WTC11 (cell line): ENCODE data around the gene CRLF1. TPM values are rescaled to one million over a fixed set of nuclear protein-coding genes. Genes with fewer than 3 reads are reported as not detected.

Experiments
- ATF1 ChIP-seq: sonication (generic); formaldehyde crosslinking; IDR thresholded peaks from 2 replicates; pipeline ENCODE4 v1.8.1; 2023; ENCODE audit warnings: mild to moderate bottlenecking, moderate library complexity, missing genetic modification reagents
- EMX1 ChIP-seq: fragments of 250-450 bp; sonication (Bioruptor Pico); IDR thresholded peaks from 2 replicates; pipeline ENCODE4 v1.8.0; 2021; ENCODE audit warnings: mild to moderate bottlenecking
- ETV6 ChIP-seq: sonication (generic); formaldehyde crosslinking; IDR thresholded peaks from 2 replicates; pipeline ENCODE4 v1.8.1; 2022; ENCODE audit warnings: mild to moderate bottlenecking, missing genetic modification reagents
- GRHL2 ChIP-seq: fragments of 250-450 bp; sonication (Bioruptor Pico); IDR thresholded peaks from 2 replicates; pipeline ENCODE4 v1.8.0; 2022; ENCODE audit warnings: mild to moderate bottlenecking, moderate library complexity; ENCODE audit not compliant: insufficient replicate concordance, severe bottlenecking
- JUN ChIP-seq: sonication (generic); formaldehyde crosslinking; IDR thresholded peaks from 2 replicates; pipeline ENCODE4 v1.8.0; 2023; ENCODE audit warnings: mild to moderate bottlenecking, missing genetic modification reagents
- MYBL2 ChIP-seq: sonication (generic); formaldehyde crosslinking; IDR thresholded peaks from 2 replicates; pipeline ENCODE4 v1.8.1; 2023; ENCODE audit warnings: mild to moderate bottlenecking, moderate library complexity, missing genetic modification reagents
- RELA ChIP-seq: sonication (generic); formaldehyde crosslinking; IDR thresholded peaks from 2 replicates; pipeline ENCODE4 v1.8.1; 2022; ENCODE audit warnings: missing genetic modification reagents, mild to moderate bottlenecking, borderline replicate concordance
- SMAD4 ChIP-seq: sonication (generic); formaldehyde crosslinking; IDR thresholded peaks from 2 replicates; pipeline ENCODE4 v1.8.0; 2022; ENCODE audit warnings: mild to moderate bottlenecking, missing genetic modification reagents
- SP1 ChIP-seq: sonication (generic); formaldehyde crosslinking; conservative IDR thresholded peaks from 2 replicates; pipeline ENCODE4 v1.8.1; 2022; ENCODE audit warnings: missing genetic modification reagents
- TCF7 ChIP-seq: sonication (generic); formaldehyde crosslinking; IDR thresholded peaks from 2 replicates; pipeline ENCODE4 v1.8.0; 2022; ENCODE audit warnings: mild to moderate bottlenecking, low read depth, missing genetic modification reagents, moderate library complexity
- ZBTB21 ChIP-seq: sonication (generic); formaldehyde crosslinking; IDR thresholded peaks from 2 replicates; pipeline ENCODE4 v1.8.1; 2023; ENCODE audit warnings: mild to moderate bottlenecking, missing genetic modification reagents, borderline replicate concordance
- ZNF121 ChIP-seq: sonication (generic); formaldehyde crosslinking; IDR thresholded peaks from 2 replicates; pipeline ENCODE4 v1.8.0; 2023; ENCODE audit warnings: missing genetic modification reagents
- ZNF423 ChIP-seq: fragments of 250-450 bp; sonication (Bioruptor Pico); IDR thresholded peaks from 2 replicates; pipeline ENCODE4 v2.1.2; 2022; ENCODE audit warnings: mild to moderate bottlenecking, moderate library complexity
- total RNA-seq: library from RNA; stranded (reverse); gene quantifications from 3 replicates; pipeline ENCODE4 v1.2.3, GENCODE V29; 2021
- TF ChIP-seq, protein P1 (sequence below): sonication (generic); formaldehyde crosslinking; IDR thresholded peaks from 2 replicates; pipeline ENCODE4 v1.8.1; 2023; ENCODE audit warnings: mild to moderate bottlenecking, moderate library complexity, missing genetic modification reagents
- TF ChIP-seq, protein P2 (sequence below): sonication (generic); formaldehyde crosslinking; IDR thresholded peaks from 2 replicates; pipeline ENCODE4 v1.8.0; 2022; ENCODE audit warnings: mild to moderate bottlenecking, missing genetic modification reagents
- TF ChIP-seq, protein P3 (sequence below): sonication (generic); formaldehyde crosslinking; IDR thresholded peaks from 2 replicates; pipeline ENCODE4 v1.8.0; 2023; ENCODE audit warnings: missing genetic modification reagents
- TF ChIP-seq, protein P4 (sequence below): fragments of 250-450 bp; sonication (Bioruptor Pico); IDR thresholded peaks from 2 replicates; pipeline ENCODE4 v2.1.2; 2022; ENCODE audit warnings: mild to moderate bottlenecking, moderate library complexity
- TF ChIP-seq, protein P5 (sequence below): sonication (generic); formaldehyde crosslinking; IDR thresholded peaks from 2 replicates; pipeline ENCODE4 v1.8.1; 2022; ENCODE audit warnings: low read depth, mild to moderate bottlenecking, moderate library complexity, missing genetic modification reagents, borderline replicate concordance
- TF ChIP-seq, protein P6 (sequence below): sonication (generic); formaldehyde crosslinking; IDR thresholded peaks from 2 replicates; pipeline ENCODE4 v1.8.1; 2023; ENCODE audit warnings: mild to moderate bottlenecking, missing genetic modification reagents
- TF ChIP-seq, protein P7 (sequence below): sonication (generic); formaldehyde crosslinking; IDR thresholded peaks from 2 replicates; pipeline ENCODE4 v1.8.0; 2022; ENCODE audit warnings: mild to moderate bottlenecking, missing genetic modification reagents
- TF ChIP-seq, protein P8 (sequence below): sonication (generic); formaldehyde crosslinking; IDR thresholded peaks from 2 replicates; pipeline ENCODE4 v1.8.1; 2023; ENCODE audit warnings: mild to moderate bottlenecking, missing genetic modification reagents, moderate library complexity
- TF ChIP-seq, protein P9 (sequence below): fragments of 250-450 bp; sonication (Bioruptor Pico); IDR thresholded peaks from 2 replicates; pipeline ENCODE4 v1.9.0; 2021; ENCODE audit warnings: mild to moderate bottlenecking, borderline replicate concordance
- TF ChIP-seq, protein P10 (sequence below): sonication (generic); formaldehyde crosslinking; IDR thresholded peaks from 2 replicates; pipeline ENCODE4 v1.8.1; 2022; ENCODE audit warnings: mild to moderate bottlenecking, moderate library complexity, missing genetic modification reagents

Gene CRLF1
- total RNA-seq, 1 experiment from 2014 or later, result 36.4 TPM

DNA sequence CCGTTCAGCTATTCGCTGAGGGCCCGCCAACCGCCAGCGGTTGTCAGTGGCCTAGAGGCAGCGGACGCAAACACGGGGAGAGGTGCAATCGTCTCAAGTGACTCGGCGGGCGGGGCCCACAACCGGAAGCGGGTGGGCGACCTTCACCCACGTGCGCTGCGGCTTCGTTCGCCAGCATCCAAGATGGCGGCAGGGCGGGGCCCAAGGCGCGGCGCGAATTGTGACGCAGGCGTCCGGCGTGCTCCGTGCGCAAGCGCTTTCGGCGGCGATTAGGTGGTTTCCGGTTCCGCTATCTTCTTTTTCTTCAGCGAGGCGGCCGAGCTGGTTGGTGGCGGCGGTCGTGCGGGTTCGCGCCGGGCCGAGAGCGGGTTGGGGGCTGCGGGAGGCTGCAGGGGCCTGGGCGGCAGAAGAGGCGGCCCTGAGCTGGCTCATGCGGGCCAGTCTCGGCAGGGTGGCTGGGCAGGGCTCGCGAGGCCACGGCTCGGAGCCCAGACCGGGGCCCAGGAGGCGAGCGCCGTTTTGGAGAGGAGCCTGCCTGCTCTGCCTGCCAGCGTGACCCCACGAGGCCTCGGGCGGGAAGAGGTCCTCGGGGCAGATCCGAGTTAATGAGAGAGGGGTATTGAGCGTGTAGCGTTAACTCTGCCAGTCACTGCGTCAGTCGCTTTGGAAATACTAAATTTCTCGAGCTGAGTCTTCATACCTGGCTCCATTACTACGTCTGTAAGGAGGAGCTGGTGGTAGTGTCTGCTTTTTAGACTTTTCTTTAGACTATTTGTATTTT, 34.8 kb downstream of the CRLF1 start, which contains the start of gene UBA52 (continued):
- TF ChIP-seq, protein P1, sequence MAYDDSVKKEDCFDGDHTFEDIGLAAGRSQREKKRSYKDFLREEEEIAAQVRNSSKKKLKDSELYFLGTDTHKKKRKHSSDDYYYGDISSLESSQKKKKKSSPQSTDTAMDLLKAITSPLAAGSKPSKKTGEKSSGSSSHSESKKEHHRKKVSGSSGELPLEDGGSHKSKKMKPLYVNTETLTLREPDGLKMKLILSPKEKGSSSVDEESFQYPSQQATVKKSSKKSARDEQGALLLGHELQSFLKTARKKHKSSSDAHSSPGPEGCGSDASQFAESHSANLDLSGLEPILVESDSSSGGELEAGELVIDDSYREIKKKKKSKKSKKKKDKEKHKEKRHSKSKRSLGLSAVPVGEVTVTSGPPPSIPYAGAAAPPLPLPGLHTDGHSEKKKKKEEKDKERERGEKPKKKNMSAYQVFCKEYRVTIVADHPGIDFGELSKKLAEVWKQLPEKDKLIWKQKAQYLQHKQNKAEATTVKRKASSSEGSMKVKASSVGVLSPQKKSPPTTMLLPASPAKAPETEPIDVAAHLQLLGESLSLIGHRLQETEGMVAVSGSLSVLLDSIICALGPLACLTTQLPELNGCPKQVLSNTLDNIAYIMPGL (CRISPR knock-in tag), result no peak
- TF ChIP-seq, protein P2, sequence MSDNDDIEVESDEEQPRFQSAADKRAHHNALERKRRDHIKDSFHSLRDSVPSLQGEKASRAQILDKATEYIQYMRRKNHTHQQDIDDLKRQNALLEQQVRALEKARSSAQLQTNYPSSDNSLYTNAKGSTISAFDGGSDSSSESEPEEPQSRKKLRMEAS (CRISPR knock-in tag), result peak; percentile 99
- peak; percentile 34; the same call in 1 of the 2 replicates for TF ChIP-seq ATF1 (CRISPR knock-in tag)
- TF ChIP-seq GRHL2 (CRISPR knock-in tag), result no peak
- 0 out of 2 replicates have a peak, but pooled peaks have one; percentile 57 for TF ChIP-seq JUN
- TF ChIP-seq, protein P3, sequence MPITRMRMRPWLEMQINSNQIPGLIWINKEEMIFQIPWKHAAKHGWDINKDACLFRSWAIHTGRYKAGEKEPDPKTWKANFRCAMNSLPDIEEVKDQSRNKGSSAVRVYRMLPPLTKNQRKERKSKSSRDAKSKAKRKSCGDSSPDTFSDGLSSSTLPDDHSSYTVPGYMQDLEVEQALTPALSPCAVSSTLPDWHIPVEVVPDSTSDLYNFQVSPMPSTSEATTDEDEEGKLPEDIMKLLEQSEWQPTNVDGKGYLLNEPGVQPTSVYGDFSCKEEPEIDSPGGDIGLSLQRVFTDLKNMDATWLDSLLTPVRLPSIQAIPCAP (CRISPR knock-in tag), result no peak
- TF ChIP-seq, protein P4, sequence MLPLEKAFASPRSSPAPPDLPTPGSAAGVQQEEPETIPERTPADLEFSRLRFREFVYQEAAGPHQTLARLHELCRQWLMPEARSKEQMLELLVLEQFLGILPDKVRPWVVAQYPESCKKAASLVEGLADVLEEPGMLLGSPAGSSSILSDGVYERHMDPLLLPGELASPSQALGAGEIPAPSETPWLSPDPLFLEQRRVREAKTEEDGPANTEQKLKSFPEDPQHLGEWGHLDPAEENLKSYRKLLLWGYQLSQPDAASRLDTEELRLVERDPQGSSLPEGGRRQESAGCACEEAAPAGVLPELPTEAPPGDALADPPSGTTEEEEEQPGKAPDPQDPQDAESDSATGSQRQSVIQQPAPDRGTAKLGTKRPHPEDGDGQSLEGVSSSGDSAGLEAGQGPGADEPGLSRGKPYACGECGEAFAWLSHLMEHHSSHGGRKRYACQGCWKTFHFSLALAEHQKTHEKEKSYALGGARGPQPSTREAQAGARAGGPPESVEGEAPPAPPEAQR (CRISPR knock-in tag), result no peak
- 0 out of 2 replicates have a peak, but pooled peaks have one; percentile 54 for TF ChIP-seq EMX1
- no peak for TF ChIP-seq ZNF423 (CRISPR knock-in tag)
- TF ChIP-seq, protein P5, sequence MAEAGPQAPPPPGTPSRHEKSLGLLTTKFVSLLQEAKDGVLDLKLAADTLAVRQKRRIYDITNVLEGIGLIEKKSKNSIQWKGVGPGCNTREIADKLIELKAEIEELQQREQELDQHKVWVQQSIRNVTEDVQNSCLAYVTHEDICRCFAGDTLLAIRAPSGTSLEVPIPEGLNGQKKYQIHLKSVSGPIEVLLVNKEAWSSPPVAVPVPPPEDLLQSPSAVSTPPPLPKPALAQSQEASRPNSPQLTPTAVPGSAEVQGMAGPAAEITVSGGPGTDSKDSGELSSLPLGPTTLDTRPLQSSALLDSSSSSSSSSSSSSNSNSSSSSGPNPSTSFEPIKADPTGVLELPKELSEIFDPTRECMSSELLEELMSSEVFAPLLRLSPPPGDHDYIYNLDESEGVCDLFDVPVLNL, result no peak
- TF ChIP-seq, protein P6, sequence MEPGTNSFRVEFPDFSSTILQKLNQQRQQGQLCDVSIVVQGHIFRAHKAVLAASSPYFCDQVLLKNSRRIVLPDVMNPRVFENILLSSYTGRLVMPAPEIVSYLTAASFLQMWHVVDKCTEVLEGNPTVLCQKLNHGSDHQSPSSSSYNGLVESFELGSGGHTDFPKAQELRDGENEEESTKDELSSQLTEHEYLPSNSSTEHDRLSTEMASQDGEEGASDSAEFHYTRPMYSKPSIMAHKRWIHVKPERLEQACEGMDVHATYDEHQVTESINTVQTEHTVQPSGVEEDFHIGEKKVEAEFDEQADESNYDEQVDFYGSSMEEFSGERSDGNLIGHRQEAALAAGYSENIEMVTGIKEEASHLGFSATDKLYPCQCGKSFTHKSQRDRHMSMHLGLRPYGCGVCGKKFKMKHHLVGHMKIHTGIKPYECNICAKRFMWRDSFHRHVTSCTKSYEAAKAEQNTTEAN (CRISPR knock-in tag), result peak; percentile 85; the same call in 1 of the 2 replicates
- TF ChIP-seq, protein P7, sequence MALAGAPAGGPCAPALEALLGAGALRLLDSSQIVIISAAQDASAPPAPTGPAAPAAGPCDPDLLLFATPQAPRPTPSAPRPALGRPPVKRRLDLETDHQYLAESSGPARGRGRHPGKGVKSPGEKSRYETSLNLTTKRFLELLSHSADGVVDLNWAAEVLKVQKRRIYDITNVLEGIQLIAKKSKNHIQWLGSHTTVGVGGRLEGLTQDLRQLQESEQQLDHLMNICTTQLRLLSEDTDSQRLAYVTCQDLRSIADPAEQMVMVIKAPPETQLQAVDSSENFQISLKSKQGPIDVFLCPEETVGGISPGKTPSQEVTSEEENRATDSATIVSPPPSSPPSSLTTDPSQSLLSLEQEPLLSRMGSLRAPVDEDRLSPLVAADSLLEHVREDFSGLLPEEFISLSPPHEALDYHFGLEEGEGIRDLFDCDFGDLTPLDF (CRISPR knock-in tag), result peak; percentile 82; the same call in 1 of the 2 replicates
- TF ChIP-seq, protein P8, sequence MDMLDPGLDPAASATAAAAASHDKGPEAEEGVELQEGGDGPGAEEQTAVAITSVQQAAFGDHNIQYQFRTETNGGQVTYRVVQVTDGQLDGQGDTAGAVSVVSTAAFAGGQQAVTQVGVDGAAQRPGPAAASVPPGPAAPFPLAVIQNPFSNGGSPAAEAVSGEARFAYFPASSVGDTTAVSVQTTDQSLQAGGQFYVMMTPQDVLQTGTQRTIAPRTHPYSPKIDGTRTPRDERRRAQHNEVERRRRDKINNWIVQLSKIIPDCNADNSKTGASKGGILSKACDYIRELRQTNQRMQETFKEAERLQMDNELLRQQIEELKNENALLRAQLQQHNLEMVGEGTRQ, result peak; percentile 97
- TF ChIP-seq ZNF121 (CRISPR knock-in tag), result no peak
- TF ChIP-seq, protein P9, sequence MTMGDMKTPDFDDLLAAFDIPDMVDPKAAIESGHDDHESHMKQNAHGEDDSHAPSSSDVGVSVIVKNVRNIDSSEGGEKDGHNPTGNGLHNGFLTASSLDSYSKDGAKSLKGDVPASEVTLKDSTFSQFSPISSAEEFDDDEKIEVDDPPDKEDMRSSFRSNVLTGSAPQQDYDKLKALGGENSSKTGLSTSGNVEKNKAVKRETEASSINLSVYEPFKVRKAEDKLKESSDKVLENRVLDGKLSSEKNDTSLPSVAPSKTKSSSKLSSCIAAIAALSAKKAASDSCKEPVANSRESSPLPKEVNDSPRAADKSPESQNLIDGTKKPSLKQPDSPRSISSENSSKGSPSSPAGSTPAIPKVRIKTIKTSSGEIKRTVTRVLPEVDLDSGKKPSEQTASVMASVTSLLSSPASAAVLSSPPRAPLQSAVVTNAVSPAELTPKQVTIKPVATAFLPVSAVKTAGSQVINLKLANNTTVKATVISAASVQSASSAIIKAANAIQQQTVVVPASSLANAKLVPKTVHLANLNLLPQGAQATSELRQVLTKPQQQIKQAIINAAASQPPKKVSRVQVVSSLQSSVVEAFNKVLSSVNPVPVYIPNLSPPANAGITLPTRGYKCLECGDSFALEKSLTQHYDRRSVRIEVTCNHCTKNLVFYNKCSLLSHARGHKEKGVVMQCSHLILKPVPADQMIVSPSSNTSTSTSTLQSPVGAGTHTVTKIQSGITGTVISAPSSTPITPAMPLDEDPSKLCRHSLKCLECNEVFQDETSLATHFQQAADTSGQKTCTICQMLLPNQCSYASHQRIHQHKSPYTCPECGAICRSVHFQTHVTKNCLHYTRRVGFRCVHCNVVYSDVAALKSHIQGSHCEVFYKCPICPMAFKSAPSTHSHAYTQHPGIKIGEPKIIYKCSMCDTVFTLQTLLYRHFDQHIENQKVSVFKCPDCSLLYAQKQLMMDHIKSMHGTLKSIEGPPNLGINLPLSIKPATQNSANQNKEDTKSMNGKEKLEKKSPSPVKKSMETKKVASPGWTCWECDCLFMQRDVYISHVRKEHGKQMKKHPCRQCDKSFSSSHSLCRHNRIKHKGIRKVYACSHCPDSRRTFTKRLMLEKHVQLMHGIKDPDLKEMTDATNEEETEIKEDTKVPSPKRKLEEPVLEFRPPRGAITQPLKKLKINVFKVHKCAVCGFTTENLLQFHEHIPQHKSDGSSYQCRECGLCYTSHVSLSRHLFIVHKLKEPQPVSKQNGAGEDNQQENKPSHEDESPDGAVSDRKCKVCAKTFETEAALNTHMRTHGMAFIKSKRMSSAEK (CRISPR knock-in tag), result 0 out of 2 replicates have a peak, but pooled peaks have one; percentile 9
- peak; percentile 82; the same call in 1 of the 2 replicates for TF ChIP-seq MYBL2 (CRISPR knock-in tag)
- TF ChIP-seq SMAD4 (CRISPR knock-in tag), result no peak
- TF ChIP-seq TCF7 (CRISPR knock-in tag), result no peak
- TF ChIP-seq, protein P10, sequence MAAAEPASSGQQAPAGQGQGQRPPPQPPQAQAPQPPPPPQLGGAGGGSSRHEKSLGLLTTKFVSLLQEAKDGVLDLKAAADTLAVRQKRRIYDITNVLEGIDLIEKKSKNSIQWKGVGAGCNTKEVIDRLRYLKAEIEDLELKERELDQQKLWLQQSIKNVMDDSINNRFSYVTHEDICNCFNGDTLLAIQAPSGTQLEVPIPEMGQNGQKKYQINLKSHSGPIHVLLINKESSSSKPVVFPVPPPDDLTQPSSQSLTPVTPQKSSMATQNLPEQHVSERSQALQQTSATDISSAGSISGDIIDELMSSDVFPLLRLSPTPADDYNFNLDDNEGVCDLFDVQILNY (CRISPR knock-in tag), result peak; percentile 94
- TF ChIP-seq SP1 (CRISPR knock-in tag), result peak; percentile 100
- no peak; the same call in 1 of the 2 replicates for TF ChIP-seq RELA (CRISPR knock-in tag)
- TF ChIP-seq ZBTB21 (CRISPR knock-in tag), result peak; percentile 98
- peak; percentile 84; the same call in 1 of the 2 replicates for TF ChIP-seq ETV6 (CRISPR knock-in tag)
